ENCODE data around the gene CAPS. TPM values are rescaled to one million over a fixed set of nuclear protein-coding genes. Genes with fewer than 3 reads are reported as not detected.

The CAPS gene
- total RNA-seq, 1 donor from 2014 or later: 21.6 TPM

DNA sequence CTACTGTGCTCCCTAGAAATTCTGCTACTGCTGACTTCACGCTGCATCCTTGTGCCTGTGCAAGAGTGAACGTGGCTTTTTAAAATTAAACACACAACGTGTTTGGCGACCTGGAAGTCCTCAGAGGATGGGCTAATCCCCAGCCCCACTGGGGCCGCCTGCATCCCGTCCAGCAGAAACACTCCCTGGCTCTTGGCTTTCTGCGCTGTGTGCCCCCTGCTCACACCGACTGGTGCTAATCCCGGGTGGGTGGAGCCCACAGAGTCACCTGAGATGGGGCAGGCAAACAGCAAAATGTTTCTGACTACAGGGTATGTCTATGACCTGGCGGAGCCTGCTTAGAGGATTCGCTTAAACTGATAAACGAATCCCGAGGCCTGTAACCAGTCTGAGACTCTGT is 15.1 kb downstream of the CAPS start:
- TF ChIP-seq, protein P1, sequence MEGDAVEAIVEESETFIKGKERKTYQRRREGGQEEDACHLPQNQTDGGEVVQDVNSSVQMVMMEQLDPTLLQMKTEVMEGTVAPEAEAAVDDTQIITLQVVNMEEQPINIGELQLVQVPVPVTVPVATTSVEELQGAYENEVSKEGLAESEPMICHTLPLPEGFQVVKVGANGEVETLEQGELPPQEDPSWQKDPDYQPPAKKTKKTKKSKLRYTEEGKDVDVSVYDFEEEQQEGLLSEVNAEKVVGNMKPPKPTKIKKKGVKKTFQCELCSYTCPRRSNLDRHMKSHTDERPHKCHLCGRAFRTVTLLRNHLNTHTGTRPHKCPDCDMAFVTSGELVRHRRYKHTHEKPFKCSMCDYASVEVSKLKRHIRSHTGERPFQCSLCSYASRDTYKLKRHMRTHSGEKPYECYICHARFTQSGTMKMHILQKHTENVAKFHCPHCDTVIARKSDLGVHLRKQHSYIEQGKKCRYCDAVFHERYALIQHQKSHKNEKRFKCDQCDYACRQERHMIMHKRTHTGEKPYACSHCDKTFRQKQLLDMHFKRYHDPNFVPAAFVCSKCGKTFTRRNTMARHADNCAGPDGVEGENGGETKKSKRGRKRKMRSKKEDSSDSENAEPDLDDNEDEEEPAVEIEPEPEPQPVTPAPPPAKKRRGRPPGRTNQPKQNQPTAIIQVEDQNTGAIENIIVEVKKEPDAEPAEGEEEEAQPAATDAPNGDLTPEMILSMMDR (IDR thresholded peaks at IDR 0.05): no peak
- no peaks in the 10 kb centered on the region for H3K27me3 Mint-ChIP-seq
- CTCF ChIA-PET: no interaction called here
- no peaks in the 10 kb centered on the region for H3K9me3 Mint-ChIP-seq
- peaks cover 15% of the 10 kb centered on the region for H3K4me1 Mint-ChIP-seq
- intact Hi-C loops (cut with micrococcal nuclease): no loop called here
- DNase-seq (no peak), ATAC-seq (ENCODE audit: low read depth) (no peak)
- POLR2A ChIA-PET: no interaction called here
- no peak overlapping the region for H3K4me3 Mint-ChIP-seq
- no peak overlapping the region for H3K27ac Mint-ChIP-seq
- peaks cover 91% of the 10 kb centered on the region for H3K36me3 Mint-ChIP-seq (ENCODE audit: low read depth)

DNA sequence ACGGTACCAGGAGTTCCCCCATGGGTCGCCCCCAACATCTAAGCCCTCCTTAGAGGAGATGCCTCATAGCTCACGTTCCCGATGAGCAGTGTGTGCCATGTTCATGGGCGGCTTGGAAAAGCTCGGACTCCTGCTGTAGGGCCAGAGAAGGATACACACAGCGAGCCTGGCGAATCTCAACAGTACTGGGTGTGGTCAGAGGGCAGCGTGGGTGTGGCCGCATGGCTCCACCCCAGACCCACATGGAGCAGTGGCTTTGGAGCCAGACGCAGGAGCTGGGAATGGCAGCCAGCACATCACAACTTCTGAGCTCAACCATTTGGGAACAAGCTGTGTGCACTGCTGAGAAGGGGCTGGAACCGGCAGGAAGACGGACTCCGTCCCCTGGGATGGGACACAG is 15.6 kb downstream of the CAPS start:
- POLR2A ChIA-PET: no interaction called here
- no peak overlapping the region for H3K4me3 Mint-ChIP-seq
- H3K9me3 Mint-ChIP-seq: no peaks in the 10 kb centered on the region
- H3K4me1 Mint-ChIP-seq: peaks cover 15% of the 10 kb centered on the region
- peaks cover 88% of the 10 kb centered on the region for H3K36me3 Mint-ChIP-seq (ENCODE audit: low read depth)
- CTCF ChIA-PET: no interaction called here
- H3K27me3 Mint-ChIP-seq: no peaks in the 10 kb centered on the region
- H3K27ac Mint-ChIP-seq: no peak overlapping the region
- TF ChIP-seq, protein P1 (IDR thresholded peaks at IDR 0.05): no peak
- DNase-seq (no peak), ATAC-seq (ENCODE audit: low read depth) (no peak)
- intact Hi-C loops (cut with micrococcal nuclease): no loop called here

DNA sequence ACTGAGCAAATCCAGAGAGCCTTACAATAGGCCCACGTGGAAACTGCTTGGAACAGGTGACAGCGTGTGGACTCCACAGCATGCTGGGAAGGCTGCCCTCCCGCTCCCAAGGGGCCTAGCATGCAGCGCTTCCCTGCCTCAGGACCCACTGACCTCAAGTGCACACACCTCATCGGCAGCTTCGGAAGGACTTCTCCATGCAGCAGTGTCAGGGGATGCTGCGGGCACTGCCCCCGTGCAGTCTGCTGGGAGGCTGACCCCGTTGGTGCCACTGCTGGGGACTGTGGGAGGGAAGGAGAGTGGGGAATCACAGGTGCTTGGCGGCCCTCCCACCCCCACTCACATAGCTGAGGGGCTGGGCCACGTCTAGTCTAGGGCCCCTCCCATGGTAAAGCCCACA is 17.2 kb downstream of the CAPS start:
- ATAC-seq (ENCODE audit: low read depth): no peak
- intact Hi-C loops (cut with micrococcal nuclease): no loop called here
- no peak for DNase-seq
- ChIA-PET CTCF (no interaction called here), POLR2A (no interaction called here)
- no peak overlapping the region for H3K27ac Mint-ChIP-seq
- H3K36me3 Mint-ChIP-seq (ENCODE audit: low read depth): peaks cover 85% of the 10 kb centered on the region
- H3K27me3 Mint-ChIP-seq: no peaks in the 10 kb centered on the region
- H3K4me3 Mint-ChIP-seq: no peak overlapping the region
- TF ChIP-seq, protein P1 (IDR thresholded peaks at IDR 0.05): no peak
- H3K9me3 Mint-ChIP-seq: no peaks in the 10 kb centered on the region
- H3K4me1 Mint-ChIP-seq: peaks cover 15% of the 10 kb centered on the region

DNA sequence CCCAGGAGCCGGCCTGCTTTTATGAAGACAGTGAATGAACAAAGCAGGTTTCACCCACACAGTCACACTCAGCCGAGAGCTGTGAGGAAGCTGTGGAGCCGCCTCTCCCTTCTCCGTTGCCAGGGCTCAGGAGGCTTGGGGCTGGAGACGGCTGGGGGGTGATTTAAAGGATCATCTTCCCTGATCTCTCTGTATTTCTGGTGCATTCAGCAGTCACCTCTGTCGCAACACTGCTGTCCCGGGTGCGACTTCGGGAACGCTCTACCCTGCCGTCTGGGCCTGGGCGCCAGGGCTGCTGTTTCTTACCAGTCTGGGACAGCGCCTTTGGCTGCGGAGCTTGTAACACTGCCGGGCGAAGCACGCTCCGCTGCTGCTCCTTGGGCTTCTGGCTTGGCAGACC is 18.1 kb downstream of the CAPS start:
- no peak overlapping the region for H3K27ac Mint-ChIP-seq

DNA sequence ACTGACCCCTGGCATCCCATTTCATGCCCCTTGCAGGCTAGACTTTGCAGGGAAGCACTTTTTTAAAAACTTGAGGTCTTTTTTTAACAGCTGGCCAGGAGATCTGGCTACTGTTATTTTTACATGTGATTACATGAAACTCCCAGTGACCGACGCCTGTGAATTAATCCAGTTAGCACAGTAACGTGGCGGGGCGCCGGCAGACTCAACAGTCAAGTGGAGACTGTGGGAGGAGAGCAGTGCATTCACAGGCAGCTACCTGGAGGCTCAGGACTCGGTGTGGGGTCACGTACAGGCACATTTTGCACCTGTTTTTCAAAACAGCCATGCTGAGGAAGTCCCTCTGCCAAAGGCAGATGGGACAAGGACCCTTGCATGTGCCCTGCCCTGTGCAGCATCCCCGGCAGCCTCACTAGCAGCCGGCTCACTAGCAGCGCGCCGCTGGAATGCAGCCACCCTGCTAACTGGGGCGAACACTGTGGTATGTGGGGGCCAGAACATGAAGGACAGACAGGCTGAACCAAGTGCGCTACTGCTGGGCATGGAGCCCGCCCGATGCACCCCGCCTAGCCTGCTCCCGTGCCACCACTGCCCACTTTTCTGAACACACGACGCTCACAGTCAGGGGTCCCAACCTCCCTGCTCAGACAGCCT is 18.7 kb downstream of the CAPS start:
- no peak overlapping the region for H3K4me3 Mint-ChIP-seq
- H3K27ac Mint-ChIP-seq: no peak overlapping the region
- H3K4me1 Mint-ChIP-seq: peaks cover 8% of the 10 kb centered on the region
- peaks cover 84% of the 10 kb centered on the region for H3K36me3 Mint-ChIP-seq (ENCODE audit: low read depth)
- H3K27me3 Mint-ChIP-seq: no peaks in the 10 kb centered on the region
- H3K9me3 Mint-ChIP-seq: no peaks in the 10 kb centered on the region
- ChIA-PET POLR2A (no interaction called here), CTCF (no interaction called here)
- ATAC-seq (ENCODE audit: low read depth) (no peak), DNase-seq (no peak)
- intact Hi-C loops (cut with micrococcal nuclease): no loop called here
- TF ChIP-seq, protein P1 (IDR thresholded peaks at IDR 0.05): no peak

More for the DNA sequence above, 18.1 kb downstream of the CAPS start:
- POLR2A ChIA-PET: no interaction called here
- Mint-ChIP-seq H3K4me1 (peaks cover 13% of the 10 kb centered on the region), H3K4me3 (no peak overlapping the region), H3K9me3 (no peaks in the 10 kb centered on the region), H3K27me3 (no peaks in the 10 kb centered on the region), H3K36me3 (ENCODE audit: low read depth) (peaks cover 84% of the 10 kb centered on the region)
- no peak for ATAC-seq (ENCODE audit: low read depth)
- CTCF ChIA-PET: no interaction called here
- no peak for DNase-seq
- intact Hi-C loops (cut with micrococcal nuclease): no loop called here
- TF ChIP-seq, protein P1 (IDR thresholded peaks at IDR 0.05): no peak

All from activated B cell treated with CpG ODN at 0.5 μM for 24 hours (primary cell).